Astrocyte of the cerebellum (primary cell): ENCODE measurements around the gene CHI3L2.

ENCODE experiments used
- DNase-seq: peaks from one replicate; pipeline ENCODE4 v3.0.0-alpha.2; 2011; ENCODE audit warnings: low read depth
- H3K4me3 ChIP-seq: 2 replicates; pipeline ENCODE4 v1.5.1; 2011; ENCODE audit warnings: mild to moderate bottlenecking, low read depth, low read length, moderate library complexity
- in situ Hi-C: cut with HindIII; loops from 2 replicates; pipeline ENCODE4 v1.10.0; 2017; ENCODE audit warnings: low sequenced_read_pairs
- TF ChIP-seq, protein P1 (sequence below): IDR thresholded peaks from 2 replicates; pipeline ENCODE4 v1.5.1; 2012; ENCODE audit warnings: low read length, low read depth, moderate library complexity, mild to moderate bottlenecking; ENCODE audit errors: missing control alignments

Gene CHI3L2

DNA sequence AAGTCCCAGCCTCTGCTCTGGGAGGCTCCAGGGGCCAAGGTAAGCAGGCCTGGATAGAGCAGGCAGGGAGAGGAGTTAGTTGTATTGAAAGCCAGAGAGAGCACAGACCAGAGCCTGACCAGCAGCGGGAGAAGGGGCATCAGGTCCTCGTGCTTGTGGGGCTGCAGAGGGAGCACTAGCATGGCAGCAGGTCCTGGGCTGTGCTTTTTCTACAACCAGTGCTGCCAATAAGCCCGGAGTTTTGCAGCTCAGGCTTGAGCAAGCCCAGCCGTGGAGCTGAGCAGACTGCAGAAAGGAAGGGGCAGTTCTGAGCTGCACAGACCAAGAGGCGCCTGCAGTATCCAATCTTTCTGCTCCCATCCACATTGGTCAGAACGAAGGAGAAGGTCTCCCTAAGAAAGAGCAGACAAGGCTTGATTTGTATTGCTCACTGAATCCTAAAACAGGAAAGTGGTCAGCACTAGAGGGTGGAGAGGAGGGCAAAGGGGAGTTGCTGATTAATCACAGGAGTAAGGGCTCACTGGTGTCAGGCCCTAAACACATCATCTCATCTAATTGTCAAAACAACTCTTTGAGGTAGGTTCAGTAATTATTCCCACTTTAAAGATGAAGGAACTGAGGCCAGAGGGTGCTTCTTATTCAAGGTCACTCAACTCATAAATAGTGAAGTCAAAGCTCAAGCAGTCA is 29.8 kb upstream of the CHI3L2 start:
- H3K4me3 ChIP-seq = no peak overlapping the region
- TF ChIP-seq, protein P1, sequence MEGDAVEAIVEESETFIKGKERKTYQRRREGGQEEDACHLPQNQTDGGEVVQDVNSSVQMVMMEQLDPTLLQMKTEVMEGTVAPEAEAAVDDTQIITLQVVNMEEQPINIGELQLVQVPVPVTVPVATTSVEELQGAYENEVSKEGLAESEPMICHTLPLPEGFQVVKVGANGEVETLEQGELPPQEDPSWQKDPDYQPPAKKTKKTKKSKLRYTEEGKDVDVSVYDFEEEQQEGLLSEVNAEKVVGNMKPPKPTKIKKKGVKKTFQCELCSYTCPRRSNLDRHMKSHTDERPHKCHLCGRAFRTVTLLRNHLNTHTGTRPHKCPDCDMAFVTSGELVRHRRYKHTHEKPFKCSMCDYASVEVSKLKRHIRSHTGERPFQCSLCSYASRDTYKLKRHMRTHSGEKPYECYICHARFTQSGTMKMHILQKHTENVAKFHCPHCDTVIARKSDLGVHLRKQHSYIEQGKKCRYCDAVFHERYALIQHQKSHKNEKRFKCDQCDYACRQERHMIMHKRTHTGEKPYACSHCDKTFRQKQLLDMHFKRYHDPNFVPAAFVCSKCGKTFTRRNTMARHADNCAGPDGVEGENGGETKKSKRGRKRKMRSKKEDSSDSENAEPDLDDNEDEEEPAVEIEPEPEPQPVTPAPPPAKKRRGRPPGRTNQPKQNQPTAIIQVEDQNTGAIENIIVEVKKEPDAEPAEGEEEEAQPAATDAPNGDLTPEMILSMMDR = no peak
- DNase-seq = no peak
- in situ Hi-C loops = no loop called here

DNA sequence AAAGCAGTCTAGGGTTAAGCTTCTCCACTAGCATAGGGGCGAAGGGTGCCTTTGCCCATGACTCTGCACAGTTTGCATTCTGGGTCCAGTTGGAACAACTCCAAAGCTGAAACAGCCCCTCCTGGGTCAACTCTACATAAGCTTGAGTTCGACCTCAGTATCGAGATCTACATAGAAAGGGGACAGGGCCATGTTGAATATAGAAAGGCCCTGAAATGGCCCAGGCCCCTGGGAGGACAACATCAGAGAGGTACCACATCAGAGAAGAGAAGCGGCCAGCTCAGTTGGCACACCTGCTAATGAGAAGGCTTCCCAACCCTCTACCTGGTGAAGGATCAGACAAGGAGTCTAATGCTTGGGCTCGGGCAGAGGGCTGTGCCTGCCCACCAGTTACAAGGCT is 28.7 kb upstream of the CHI3L2 start:
- TF ChIP-seq, protein P1 = no peak
- in situ Hi-C loops = no loop called here
- H3K4me3 ChIP-seq = no peak overlapping the region
- DNase-seq = no peak

DNA sequence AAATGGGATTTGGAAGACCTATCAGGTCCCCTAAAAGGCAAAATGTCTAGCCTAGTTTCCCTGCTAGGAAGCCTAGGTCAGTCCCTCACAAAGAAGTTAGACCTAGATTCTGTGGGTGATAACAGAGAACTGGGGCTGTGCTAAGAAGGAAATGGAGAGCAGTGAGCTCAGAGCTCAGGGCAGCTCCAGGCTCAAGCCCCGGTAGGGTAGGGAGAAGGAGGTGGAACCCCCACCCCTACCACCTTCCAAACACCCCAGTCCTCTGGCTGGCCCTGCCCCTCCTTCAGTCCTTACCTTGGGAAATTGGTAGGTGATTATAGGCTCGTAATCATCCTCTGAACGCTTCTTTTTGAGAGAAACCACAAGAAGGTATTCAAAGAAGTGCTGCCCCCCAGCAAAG is 28.2 kb upstream of the CHI3L2 start:
- DNase-seq = no peak
- in situ Hi-C loops = no loop called here
- TF ChIP-seq, protein P1 = no peak
- no peak overlapping the region for H3K4me3 ChIP-seq

DNA sequence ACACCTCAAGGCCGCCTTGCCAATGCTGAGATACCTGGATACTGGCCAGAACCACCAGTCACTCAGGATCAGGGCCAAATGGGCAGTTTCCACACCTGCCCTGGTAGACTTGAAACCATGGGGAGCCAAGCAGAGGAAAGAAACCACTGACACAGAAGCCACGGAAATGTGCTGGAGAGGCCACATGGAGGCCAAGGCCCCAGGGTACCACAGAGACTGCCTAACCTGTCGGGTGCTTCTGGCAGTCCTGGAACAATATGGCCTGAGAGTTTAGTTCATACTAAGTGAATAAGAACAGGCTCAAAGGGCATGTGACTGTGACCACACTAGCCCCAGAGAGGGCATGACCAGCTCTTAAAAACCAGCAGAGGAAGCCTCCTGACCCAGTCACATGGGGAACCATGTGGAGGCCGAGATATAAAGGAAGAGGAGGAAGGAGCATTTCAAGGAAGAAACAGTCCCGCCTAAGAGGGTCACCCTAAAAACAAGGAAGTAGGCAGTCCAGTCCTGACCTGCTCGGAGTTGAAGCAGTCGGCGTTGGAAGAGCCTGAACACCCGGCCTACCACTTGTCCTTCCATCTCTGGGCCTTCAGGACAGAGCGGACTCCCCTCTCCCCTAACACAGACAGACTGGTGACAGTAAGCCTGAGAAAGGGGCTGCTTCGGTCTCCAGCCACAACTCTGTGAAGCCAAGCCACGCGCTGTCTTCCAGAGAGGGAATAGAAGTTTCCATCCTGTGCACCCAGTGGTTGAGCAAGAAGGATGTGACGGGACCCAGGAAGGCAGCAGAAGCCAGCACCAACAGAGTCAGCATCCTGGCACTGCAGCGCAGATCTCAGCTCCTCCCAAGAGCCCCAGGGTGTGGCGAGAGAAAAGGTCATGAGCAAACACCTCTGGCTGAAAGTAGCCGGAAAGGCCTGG is 27.4 kb upstream of the CHI3L2 start, which contains the start of gene DENND2D:
TSS of gene DENND2D (minus strand) at position 766 of the 921 bp plus-strand sequence. CDS start at position 579, 187 bp downstream.
- in situ Hi-C loops = loop anchor here (25.0 kb wide), 1 partner anchor 562 kb away; the partner anchor contains the start of gene DDX20
- H3K4me3 ChIP-seq = no peak within 1 kb of the TSS
- TF ChIP-seq, protein P1 = no peak
- DNase-seq = no peak

DNA sequence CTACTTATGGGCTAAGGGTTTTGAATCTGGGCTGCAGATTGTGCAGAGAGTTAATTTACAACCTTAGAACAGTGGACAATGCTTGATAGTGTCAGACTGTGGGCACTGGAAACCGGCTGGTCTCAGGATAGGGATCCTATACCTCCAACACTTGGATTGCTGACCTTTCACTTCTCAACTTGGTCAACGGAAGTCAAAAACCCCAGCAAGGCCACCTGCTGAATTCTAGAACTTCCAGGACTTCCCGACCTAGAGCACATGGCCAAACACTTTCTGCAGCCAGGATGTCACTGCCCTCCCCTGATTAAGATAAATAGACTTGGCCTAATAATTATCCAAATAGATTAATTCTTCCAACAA is 26.7 kb upstream of the CHI3L2 start:
- in situ Hi-C loops = loop anchor here (25.0 kb wide), 1 partner anchor 562 kb away; the partner anchor contains the start of gene DDX20
- TF ChIP-seq, protein P1 = no peak
- DNase-seq = no peak
- no peak overlapping the region for H3K4me3 ChIP-seq

DNA sequence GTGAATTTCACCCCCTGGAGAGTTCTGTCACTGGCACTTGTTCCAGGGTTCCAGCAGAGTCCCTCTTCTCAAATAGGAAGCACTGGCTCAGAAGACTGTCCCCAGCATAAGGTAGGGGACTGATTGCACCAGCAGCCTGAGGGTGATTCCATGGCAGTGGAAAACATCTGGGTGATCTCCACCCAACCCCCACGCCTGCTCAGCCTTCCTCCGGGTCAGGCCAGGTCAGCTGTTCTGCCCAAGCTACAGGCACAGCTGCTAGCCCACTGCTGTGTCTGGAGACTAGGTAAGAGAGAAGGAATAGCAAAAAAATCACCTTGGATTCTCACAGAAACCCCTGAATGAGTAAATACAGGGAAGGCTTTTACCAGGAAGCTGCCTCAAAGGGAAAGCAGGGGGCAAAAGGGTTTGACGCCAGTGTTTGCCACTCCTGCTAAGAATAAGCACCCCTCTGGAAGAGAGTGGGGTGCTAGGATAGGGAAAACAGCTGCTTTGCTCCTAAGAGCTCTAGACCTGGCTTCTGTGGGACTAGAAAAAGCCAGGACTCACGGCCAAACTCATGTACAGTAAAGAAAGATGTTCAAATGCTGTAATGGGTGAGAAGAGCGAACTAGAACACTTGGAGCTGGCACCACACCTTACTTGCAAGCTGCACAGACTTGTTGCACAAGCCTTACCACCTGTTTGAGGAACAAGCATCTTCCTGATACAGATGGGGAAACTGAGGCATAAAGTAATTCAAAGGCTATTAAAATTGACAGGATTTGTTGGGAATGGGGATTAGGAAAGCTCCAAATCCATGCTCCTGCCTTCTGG is 26.0 kb upstream of the CHI3L2 start:
- no peak for DNase-seq
- TF ChIP-seq, protein P1 = no peak
- no peak overlapping the region for H3K4me3 ChIP-seq
- in situ Hi-C loops = loop anchor here (25.0 kb wide), 1 partner anchor 561 kb away; the partner anchor contains the start of gene DDX20
